SK-MEL-5 (cell line): ENCODE data around the gene SNUPN. TPM values are rescaled to one million over a fixed set of nuclear protein-coding genes. Genes with fewer than 3 reads are reported as not detected.
A peak's percentile ranks its signal among the peaks of the same experiment; 100 is the strongest.
"Not testable (repeated sequence)": the region's sequence is repeated elsewhere in the genome, so short reads cannot be mapped to it uniquely, and the experiment has no call there.

Experiments
- DNase-seq: peaks from one replicate; pipeline ENCODE4 v3.0.0-alpha.2; 2016; ENCODE audit warnings: low read depth, low spot score
- in situ Hi-C: cut with HindIII; loops from 2 replicates; pipeline ENCODE4 v1.10.0; 2016; ENCODE audit warnings: low sequenced_read_pairs, high pct_unique_total_duplicates, low pct_unique_long_range_greater_than_20kb
- total RNA-seq: library from RNA; depleted of rRNA; stranded (reverse); fragments of >200 nt; shearing (Covaris generic); gene quantifications from 2 replicates; pipeline ENCODE4 v1.2.3, GENCODE V29; 2014; rRNA removed

SNUPN gene
- total RNA-seq, 1 experiment from 2014 or later: 39.2 TPM

- in situ Hi-C loops: no loop called here
Observed at GRCh38 chr15:75565062-75565970, 60.2 kb downstream of the SNUPN start.

GRCh38 chr15:75561888-75562287 lies 63.6 kb downstream of the SNUPN start:
- in situ Hi-C loops: no loop called here
- no peak for DNase-seq

More at GRCh38 chr15:75565062-75565970, 60.2 kb downstream of the SNUPN start:
- DNase-seq: no peak

GRCh38 chr15:75559360-75559759 lies 66.2 kb downstream of the SNUPN start:
- in situ Hi-C loops, DNase-seq: not testable (repeated sequence)

- DNase-seq, in situ Hi-C loops: not testable (repeated sequence)
Observed at GRCh38 chr15:75558955-75559354, 66.6 kb downstream of the SNUPN start.

- peak; percentile 74 for DNase-seq
- in situ Hi-C loops: no loop called here
Observed at GRCh38 chr15:75554717-75555116, 70.8 kb downstream of the SNUPN start.

GRCh38 chr15:75553659-75554058 lies 71.9 kb downstream of the SNUPN start:
- in situ Hi-C loops: no loop called here
- no peak for DNase-seq

GRCh38 chr15:75551091-75551490 lies 74.4 kb downstream of the SNUPN start:
- no peak for DNase-seq
- in situ Hi-C loops: no loop called here

Other genes with a start within 250 kb of the SNUPN start
- gene SIN3A, start 174.0 kb downstream of the SNUPN start, total RNA-seq: 18.9 and 20.6 TPM in 2 replicates
- 20.0 and 21.0 TPM in 2 replicates for gene PTPN9, start 46.4 kb downstream of the SNUPN start, total RNA-seq
- gene IMP3, start 14.5 kb upstream of the SNUPN start, total RNA-seq: 102 and 106 TPM in 2 replicates
- gene SNX33, start 22.2 kb upstream of the SNUPN start, total RNA-seq: 10.5 TPM in 2 replicates
- 11.8 and 13.7 TPM in 2 replicates for gene CSPG4, start 87.1 kb upstream of the SNUPN start, total RNA-seq
- gene UBE2Q2, start 217.7 kb upstream of the SNUPN start, total RNA-seq: 26.0 and 30.2 TPM in 2 replicates